CD4-positive, alpha-beta T cell treated with Interleukin-12 subunit alpha and Interleukin-12 subunit beta, for 1 hour (primary cell): Measurements from ENCODE around the gene EML5.
"Not testable (repeated sequence)": the region's sequence is repeated elsewhere in the genome, so short reads cannot be mapped to it uniquely, and the experiment has no call there.

ENCODE experiments used
- DNase-seq: peaks from one replicate; pipeline ENCODE4 v3.0.0-alpha.2; 2020

Gene EML5

DNA sequence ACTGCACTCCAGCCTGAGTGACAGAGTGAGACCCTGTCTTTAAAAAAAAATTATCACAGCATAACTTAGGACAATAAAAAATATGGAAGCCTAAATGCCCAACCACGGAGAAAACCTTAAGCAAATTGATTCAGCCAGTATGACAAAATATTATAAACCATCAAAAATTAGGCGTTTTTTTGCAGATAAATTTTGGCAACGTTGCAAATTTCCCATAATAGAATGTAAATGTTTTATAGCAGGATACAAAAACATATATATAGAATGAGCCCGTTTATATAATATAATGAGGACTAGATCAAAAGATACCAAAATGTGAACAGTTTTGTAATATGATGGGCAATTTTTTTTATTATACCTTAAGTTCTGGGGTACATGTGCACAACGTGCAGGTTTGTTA is 6.8 kb upstream of the EML5 start:
- no peak for DNase-seq

DNA sequence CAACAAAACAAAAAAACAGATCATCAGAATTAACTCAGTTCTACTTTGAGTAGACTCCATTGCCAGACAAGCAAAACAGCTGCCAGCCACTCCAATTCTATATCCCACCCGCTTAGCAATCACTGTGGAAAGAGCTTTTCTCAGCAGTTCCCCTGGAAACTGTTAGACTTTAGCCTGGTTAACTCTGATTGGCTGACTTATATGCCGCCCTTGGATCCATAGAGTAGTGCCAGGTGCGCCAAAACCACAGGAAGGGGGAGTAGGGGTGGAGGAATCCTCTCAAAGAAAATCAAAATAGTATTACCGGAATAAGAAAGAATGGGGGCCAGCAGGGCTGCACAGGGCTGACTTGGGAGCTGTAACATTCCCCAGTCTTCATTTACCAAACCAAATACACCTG is 5.4 kb upstream of the EML5 start:
- DNase-seq: no peak

DNA sequence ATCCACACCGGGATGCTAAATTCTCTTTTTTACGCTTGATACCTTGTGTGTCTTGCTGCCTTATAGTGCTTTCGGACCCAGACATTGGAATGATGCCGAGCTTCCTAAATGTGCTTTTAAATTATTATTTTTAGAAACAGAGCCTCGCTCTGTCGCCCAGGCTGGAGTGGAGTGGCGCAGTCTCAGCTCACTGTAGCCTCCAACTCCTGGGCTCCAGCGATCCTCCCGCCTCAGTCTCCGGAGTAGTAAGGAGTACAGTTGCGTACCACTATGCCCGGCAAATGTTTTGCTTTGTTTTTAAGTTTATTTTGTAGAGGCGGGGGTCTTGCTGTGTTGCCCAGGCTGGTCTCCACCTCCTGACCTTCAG is 489 bp upstream of the EML5 start:
- no peak for DNase-seq

DNA sequence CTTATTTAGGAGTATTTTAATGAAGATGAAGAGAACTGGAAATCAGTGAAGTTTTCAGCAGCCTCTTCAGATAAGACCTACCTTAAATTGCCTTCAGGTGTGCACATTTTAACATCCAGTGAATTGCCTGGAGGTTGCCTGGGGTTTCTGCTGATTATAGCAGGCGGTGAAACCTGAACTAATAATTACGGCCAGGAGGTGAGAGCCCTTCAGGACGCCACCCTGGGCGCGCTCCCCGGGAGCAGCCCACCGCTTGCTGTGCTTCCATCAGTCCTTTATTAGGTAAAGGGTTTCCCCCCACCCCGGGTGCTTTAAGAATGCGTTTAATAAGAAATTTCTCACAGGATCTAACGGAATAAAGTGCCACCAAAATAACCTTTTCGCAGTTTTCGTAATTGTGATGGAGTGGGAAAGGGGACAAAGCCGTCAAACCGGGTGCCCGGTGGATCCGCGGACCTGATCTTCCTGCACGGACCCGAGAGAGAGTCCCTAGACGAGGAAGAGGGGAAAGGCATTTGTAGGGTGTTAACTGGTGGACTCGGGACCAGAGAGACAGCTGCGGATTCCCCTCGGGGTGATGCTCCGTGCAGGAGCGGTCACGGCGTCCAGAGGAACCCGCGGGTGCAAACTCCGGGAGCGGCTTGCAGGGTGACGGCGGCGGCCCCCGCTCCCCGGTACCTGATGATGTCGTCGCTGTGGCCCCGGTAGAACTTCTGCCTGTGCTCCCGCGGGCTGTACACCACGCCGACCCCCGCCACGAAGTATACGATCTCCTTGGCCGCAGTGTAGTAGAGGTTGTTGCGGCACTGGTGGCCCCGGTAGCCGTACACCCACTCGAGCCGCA is 902 bp downstream of the EML5 start:
- DNase-seq: no peak

DNA sequence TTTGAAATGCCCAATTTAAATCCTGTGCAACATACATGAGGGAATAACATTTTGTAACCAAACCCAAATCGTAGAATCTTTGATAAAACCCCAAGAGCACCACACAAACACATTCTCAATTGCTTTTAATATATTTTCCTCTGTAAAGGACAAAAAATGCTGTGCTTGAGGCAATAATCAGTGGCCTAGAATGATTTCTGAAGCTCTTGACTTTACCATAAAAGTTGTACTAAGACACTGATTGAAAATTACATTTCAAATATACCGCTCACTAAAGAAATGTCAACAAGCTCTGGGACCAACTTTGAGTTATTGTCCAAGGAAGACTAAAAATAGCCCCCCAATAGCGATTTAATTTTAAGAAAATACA is 1.5 kb downstream of the EML5 start:
- DNase-seq: no peak

DNA sequence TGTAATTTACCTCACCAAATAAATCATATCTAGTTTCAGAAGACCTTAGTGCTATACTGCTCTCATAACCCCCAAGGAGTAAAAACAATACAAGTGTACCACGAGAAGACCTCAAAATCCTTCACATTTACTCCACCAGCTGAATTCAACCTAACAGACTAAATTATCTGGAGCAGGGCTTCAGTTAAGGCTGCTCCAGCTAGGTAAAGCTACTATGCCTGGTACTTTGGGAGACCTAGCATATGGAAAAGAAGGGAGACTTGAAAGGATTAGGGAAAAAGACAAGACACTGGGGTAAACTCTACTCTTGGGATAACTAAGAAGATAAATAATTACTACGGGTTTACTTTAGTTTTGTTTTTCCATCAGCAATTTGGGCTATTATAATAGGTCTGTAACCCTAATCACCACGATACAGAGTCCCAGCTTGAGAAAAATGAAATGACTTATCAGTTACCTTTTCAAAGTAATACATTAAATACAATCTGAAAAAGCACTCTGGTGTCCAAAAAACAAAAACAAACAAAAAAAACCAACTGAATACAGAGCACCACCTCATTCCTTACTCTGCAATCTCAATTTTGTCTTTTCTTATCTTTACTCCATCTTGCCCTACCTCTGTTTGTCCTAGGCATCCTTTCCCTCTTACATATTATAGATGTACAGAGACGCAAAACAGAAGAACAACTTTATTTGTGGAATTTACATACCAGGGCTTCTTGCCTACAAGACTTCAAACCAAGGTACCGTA is 2.1 kb downstream of the EML5 start:
- no peak for DNase-seq

DNA sequence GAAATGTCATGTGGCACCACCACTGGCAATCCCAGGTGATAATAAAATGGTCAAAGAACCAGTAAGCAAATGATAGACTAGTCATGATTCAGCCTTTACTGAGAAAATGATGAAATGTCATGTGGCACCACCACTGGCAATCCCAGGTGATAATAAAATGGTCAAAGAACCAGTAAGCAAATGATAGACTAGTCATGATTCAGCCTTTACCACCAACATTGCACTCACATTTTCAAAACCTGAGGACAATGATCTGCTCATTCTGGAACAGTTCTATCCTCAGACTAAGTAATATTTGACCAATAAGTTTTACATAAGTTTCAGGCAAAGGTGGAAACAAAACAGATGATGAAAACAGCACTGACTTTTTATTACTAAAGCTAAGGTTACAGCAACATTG is 3.2 kb downstream of the EML5 start:
- DNase-seq: not testable (repeated sequence)

DNA sequence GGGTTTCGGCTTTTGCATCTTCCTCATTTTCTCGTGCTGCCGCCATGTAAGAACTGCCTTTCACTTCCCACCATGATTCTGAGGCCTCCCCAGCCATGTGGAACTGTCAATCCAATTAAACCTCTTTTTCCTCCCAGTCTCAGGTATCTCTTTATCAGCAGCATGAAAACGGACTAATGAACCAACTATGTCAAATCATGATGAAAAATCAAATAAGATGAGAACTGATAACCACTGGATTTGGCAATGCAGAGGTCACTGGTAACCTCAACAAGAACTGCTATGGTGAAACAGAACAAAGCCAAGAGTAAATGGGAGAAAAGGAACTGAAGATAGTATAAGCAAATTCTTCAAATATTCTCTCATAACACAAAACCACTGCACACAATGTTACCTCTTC is 6.0 kb downstream of the EML5 start:
- no peak for DNase-seq

DNA sequence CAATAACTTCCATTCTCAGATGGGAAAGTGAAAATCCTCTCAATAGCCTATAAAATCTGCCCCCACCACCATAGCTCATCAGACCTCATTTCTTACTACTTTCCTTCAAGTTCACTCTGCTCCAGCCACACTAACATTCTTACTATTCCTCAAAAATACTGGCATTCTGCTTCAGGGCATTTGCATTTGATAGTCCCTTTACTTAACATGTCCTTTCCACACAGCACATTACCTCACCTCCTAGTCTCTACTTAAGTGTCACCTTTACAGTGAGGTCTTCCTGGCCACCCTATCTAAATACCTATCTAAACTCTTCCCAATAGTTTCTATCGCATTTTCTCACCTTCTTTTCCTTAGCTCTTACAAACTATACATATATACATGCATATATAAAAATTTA is 6.8 kb downstream of the EML5 start:
- no peak for DNase-seq

DNA sequence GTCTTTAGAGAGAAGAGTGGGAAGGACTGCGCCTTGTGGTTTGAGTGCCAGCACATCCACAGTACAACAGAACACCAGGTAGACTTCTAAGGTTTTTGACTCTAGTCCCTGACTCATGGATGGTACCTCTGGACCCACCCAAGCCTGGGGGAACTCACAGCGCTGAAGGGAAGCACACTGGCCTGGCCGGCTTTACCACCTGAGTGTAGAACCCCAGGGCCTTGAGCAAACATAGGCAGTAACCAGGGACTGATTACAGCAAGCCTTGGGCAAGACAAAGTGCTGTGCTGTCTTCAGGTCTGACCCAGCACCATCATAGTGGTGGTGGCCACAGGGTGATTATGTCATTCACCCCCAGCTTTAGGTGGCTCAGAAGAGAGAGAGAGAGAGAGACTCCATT is 17.2 kb downstream of the EML5 start:
- DNase-seq: no peak

DNA sequence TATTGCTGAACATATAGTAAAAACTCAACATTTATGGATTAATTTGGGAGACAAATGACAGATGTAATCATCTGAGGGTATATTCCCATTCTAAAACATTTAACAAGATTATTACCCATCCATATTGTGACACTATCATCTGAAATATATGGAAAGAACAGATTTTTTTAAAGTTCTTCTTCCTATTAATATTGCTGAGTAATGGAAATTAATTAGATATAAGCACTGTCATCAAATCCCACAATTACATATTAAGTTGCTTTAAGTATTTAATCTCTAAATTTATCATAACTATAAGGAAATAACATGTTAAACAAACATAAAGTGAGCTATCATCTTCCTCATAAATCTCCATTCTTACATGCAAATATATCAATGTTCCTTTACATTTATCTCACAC is 22.0 kb downstream of the EML5 start:
- no peak for DNase-seq

DNA sequence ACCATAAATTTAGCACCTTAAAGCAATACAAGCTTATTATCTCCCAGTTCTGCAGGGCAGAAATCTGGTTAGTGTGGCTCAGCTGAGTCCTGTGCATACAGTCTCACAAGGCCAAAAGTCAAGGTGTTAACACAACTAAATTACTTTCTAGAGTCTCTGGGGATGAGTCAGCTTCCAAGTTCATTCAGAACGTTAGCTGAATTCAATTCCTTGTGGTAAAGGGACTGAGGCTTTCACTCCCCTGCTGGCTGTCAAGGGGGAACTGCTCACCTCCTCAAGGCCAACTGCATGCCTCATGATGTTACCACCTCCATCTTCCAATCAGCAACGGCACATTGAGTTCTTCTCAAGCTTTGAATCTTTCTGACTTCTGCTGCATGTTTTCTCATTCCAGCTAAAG is 27.6 kb downstream of the EML5 start:
- DNase-seq: no peak

DNA sequence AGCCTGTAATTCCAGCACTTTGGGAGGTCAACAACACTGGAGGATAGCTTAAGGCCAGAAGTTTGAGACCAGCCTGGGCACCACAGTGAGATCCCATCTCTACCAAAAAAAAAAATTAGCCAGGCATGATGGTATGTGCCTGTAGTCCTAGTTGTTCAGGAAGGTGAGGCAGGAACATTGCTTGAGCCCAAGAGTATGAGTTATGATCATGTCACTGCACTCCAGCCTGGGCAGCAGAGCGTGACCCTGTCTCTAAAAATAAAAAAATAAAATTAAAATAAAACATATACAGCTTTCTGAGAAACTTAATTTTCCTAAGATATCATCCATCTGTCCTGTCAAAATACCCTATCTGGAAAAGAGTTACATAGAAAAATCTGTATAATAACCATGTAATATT is 38.9 kb downstream of the EML5 start:
- DNase-seq: no peak

DNA sequence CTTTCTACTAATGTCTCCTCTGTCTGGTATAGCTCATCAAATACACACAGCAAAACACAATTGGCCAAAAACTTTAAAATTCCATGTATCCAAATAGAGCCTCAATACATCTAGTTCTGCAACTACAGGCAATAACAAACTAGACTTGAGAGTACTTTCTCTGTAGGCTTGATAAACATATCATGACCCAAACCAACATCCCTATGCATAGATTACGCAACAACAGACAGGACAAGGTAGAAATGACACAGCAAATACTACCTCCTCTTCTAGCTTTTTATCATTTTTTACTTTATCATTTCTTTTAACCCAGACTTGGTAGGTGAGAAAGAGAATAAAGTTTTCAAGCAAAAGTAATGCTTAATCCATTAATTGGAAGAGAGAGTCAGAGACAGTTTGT is 41.8 kb downstream of the EML5 start:
- DNase-seq: no peak

DNA sequence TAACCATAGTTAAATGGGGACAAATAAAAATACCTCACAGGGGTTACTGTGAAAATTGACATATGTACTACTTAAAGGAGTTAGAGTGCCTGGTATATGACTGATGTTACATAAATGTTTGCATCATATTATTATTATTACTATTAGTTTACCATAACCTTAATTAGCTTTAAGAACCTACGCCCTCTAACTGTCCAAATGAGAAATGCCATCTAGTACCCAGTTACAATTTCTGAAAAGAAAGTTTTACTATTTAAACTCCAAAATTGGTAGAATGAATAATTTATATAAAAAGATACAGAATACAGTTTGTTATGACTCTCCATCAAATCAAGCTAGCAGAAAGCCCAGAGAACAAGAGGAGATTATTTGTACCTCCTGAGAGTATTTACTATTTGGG is 42.3 kb downstream of the EML5 start:
- no peak for DNase-seq

DNA sequence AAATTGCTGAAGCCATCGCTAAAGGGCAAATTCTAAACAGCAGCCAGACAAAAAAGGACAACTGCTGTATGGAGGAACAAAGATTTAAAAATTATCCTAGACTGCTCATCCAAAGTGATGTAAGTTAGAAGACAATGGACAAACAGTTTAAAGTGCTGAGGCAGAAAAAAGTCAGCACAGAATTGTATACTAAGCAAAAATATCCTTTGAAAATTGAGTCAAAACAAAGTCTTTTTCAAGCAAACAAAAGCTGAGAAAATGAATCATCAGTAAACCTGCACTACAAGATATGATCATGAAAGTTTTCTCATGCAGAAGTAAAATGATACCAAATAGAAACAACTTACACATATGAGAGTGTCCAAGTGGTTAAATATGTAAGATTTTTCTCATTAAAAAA is 43.6 kb downstream of the EML5 start:
- DNase-seq: no peak

DNA sequence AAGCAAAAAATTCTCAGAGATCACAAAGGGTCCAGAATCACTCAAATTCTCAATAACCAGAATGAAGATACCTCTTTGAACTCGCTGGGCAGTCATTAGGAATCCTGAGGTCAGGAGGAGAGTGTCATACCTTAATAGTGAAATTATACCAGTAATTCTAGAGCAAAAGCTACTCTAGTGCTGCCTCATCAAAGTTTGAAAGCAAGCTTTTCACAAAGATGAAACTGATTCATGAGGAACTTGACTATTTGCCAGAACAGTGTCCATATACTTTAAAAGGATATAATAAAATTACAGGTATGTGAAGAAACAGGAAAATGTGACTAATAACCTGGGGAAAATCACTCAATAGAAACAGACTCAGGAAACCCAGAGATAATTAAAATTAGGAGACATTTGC is 44.5 kb downstream of the EML5 start:
- no peak for DNase-seq

DNA sequence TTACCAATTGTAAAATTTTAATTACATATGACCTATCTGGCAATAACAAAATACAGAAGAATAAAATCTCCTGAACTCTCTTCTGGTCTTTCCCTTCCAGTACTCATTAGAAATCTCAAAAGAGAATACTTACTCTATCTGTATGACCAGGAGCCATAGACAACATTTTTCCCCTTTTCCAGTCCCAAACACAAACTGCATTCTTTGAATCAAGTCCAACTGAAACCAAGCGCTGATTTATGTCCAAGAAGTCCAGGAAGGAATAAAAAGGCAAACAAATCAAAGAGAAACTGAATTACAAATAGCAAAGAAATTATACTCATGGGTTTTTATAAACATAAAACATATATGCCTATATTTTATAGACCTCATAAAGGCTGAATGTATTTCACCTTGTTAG is 46.7 kb downstream of the EML5 start:
- DNase-seq: no peak

DNA sequence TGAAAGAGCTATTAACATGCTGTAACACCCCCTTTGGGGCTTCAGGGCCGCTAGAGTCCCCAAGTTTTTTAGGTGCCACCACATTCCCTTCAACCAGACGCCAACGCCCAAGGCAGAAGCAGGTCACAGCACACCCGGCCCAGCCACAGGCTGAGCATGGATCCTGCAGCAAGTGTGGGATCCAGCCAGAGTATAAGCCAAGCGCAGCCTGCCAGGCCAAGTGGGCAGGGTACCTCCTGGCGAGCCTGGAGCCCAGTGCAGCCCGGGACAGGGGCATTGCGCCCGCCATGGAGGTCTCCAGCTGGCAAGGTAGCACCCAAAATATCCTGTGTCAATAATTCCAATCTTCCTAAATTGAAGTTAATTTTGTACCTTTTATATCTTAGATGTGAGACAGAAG is 55.5 kb downstream of the EML5 start:
- DNase-seq: no peak

DNA sequence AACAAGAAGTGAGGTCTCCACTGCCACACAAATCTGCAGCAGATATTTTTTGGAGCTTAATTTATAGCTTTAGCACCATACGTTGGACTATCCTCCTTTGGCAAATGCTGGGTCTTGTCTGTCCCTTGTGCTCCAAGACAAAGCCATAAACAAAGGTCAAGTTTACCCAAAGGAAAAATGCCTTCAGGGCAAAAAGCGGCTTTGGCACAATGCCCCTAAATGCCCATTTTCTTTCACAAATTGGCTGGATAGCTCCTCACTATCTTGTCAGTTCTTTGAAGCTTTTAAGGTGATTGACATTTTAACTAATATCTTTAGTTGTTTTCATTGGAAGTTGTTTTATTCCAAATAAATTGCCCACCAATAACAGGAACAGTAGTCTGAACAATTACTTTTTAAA is 59.6 kb downstream of the EML5 start:
- no peak for DNase-seq

DNA sequence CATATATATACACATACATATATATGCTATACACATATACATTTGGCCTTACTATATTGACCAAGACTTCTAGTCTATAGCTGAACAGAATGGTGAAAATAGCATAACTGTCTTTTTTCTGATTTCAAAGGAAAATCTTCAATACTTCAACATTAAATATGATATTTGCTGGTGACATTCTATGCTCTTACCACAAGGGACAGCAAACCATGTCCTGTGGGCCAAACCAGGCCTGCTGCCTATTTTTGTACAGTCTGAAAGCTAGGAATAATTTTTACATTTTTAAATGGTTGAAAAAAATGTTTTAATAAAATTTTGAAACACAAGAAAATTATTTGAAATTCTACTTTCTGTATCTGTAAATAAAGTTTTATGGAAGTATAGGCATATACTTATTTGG is 63.6 kb downstream of the EML5 start:
- no peak for DNase-seq

DNA sequence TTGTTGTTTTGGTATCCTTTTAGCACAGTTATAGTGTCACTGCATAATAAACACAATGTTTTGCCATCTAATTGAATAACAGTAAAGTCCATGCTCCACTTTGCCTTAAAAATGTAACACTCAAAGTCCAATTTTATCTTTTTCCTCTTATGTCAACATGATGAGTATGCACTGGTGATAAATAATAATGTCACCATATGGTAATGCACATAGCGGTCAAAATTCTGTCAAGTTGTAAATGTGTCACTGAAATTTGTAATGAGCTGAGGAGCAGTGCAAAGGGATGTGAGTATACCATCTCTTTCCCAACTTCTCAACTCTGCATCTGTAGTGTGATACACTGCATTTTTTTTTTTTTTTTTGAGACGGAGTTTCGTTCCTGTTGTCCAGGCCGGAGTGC is 65.7 kb downstream of the EML5 start:
- DNase-seq: no peak

DNA sequence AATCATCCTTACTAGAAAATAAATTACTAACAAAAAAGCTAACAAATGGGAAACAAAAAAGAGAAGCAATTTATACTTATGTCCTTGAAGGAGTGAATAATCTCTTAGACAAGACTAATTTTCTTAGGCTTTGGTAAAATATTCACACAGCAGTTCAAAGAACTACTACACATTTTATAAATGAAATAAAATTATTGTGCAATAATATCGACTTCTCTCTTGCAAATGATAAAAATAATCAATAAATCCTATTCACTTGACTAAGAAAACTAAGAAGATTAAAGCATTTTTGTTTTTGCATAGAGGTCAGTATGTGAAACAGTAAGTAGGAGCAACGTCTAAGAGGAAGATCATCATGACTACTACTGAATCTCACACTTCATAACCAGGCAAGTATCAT is 82.0 kb downstream of the EML5 start:
- no peak for DNase-seq

DNA sequence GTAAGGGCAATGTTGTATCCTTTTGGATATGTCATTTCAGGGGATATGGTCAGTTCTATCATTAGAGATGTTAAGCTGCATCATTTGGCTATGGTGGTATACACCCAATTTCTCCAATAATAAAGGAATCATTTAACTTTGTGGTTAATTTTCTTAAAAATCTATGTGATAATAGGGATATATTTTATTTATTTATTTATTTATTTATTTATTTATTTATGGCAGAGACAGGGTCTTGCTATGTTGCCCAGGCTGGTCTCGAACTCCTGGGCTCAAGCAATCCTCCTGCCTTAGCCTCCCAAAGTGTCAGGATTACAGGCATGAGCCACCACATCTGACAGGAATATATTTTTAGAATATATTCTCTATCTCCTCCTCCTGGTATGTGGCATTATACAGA is 85.7 kb downstream of the EML5 start:
- no peak for DNase-seq

DNA sequence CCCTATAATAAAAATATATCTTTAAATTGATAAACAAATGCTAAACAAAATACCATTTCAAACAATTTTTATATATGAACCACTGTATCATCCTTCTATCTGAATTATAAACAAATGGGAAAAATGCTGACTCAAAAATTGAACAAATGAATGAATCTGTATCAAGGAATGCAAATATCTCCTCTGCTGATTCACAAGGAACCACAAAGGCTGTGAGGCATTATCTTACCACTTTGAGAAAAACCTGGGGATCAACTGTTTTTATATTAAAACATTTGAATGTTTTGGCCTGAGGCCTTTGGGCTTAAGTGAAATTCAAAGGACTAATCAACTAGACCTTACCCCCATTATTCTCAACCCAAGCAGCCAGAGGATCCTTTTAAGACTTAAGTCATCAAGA is 86.3 kb downstream of the EML5 start:
- no peak for DNase-seq
